AG20443 (cell line): ENCODE results near the gene HTRA1.
A peak's percentile ranks its signal among the peaks of the same experiment; 100 is the strongest.

Experiments used
- DNase-seq: peaks from one replicate; pipeline ENCODE4 v3.0.0; 2012; ENCODE audit warnings: low spot score, mixed read lengths

The HTRA1 gene

GRCh38 chr10:122473116-122473515, 11.8 kb downstream of the HTRA1 start:
- DNase-seq: no peak

GRCh38 chr10:122474131-122474818, 12.9 kb downstream of the HTRA1 start:
- no peak for DNase-seq

- peak; percentile 49 for DNase-seq
Observed at GRCh38 chr10:122475100-122475499, 13.7 kb downstream of the HTRA1 start.

- peak; percentile 81 for DNase-seq
Observed at GRCh38 chr10:122475591-122476332, 14.4 kb downstream of the HTRA1 start.

- no peak for DNase-seq
Observed at GRCh38 chr10:122476333-122476695, 15.0 kb downstream of the HTRA1 start.

GRCh38 chr10:122477436-122477835, 16.1 kb downstream of the HTRA1 start:
- no peak for DNase-seq

GRCh38 chr10:122478971-122479370, 17.6 kb downstream of the HTRA1 start:
- no peak for DNase-seq

GRCh38 chr10:122480146-122480833, 18.9 kb downstream of the HTRA1 start:
- no peak for DNase-seq

- DNase-seq: no peak
Observed at GRCh38 chr10:122481296-122482056, 20.1 kb downstream of the HTRA1 start.

GRCh38 chr10:122484276-122485060, 23.1 kb downstream of the HTRA1 start:
- DNase-seq: no peak

- peak; percentile 40 for DNase-seq
Observed at GRCh38 chr10:122485670-122486069, 24.3 kb downstream of the HTRA1 start.

GRCh38 chr10:122486406-122487080, 25.2 kb downstream of the HTRA1 start:
- DNase-seq: no peak

GRCh38 chr10:122487174-122487765, 25.9 kb downstream of the HTRA1 start:
- no peak for DNase-seq

GRCh38 chr10:122490268-122490667, 28.9 kb downstream of the HTRA1 start:
- peak; percentile 47 for DNase-seq

GRCh38 chr10:122490786-122491680, 29.7 kb downstream of the HTRA1 start:
- peak; percentile 25 for DNase-seq

GRCh38 chr10:122492006-122492405, 30.7 kb downstream of the HTRA1 start:
- DNase-seq: no peak

GRCh38 chr10:122492999-122493481, 31.7 kb downstream of the HTRA1 start:
- DNase-seq: peak; percentile 70

GRCh38 chr10:122493761-122494160, 32.4 kb downstream of the HTRA1 start:
- DNase-seq: no peak

- no peak for DNase-seq
Observed at GRCh38 chr10:122494173-122494820, 32.9 kb downstream of the HTRA1 start.
